HG03439 (cell line): Measurements from ENCODE around the gene KIF3B.
A peak's percentile ranks its signal among the peaks of the same experiment; 100 is the strongest.
"Not testable (repeated sequence)": the region's sequence is repeated elsewhere in the genome, so short reads cannot be mapped to it uniquely, and the experiment has no call there.

Experiments used
- ATAC-seq: cut with Tn5 transposase; IDR thresholded peaks from one replicate; pipeline ENCODE4 v1.9.1; 2021; ENCODE audit warnings: mild to moderate bottlenecking, moderate library complexity; ENCODE audit not compliant: unreplicated experiment

The KIF3B gene

GRCh38 chr20:32355417-32355841 lies 78.0 kb downstream of the KIF3B start:
- peak; percentile 28 for ATAC-seq

- not testable (repeated sequence) for ATAC-seq
These were observed 78.6 kb downstream of the KIF3B start for GRCh38 chr20:32355907-32356621.

- ATAC-seq, result no peak
These were observed 79.3 kb downstream of the KIF3B start for GRCh38 chr20:32356622-32357374.

GRCh38 chr20:32357375-32357868 lies 80.0 kb downstream of the KIF3B start:
- ATAC-seq, result no peak

GRCh38 chr20:32357869-32358631 lies 80.6 kb downstream of the KIF3B start, which contains the start of gene ASXL1:
TSS of gene ASXL1 (plus strand) at chr20:32358331. CDS start at chr20:32358776, 445 bp downstream.
- ATAC-seq, result peak; percentile 60

- ATAC-seq, result no peak
These were observed 81.1 kb downstream of the KIF3B start for GRCh38 chr20:32358632-32358882.

- no peak for ATAC-seq
These were observed 81.6 kb downstream of the KIF3B start for GRCh38 chr20:32358883-32359632.

GRCh38 chr20:32359633-32360332 lies 82.3 kb downstream of the KIF3B start:
- no peak for ATAC-seq

GRCh38 chr20:32360333-32360634 lies 82.8 kb downstream of the KIF3B start:
- no peak for ATAC-seq

GRCh38 chr20:32362901-32363364 lies 85.5 kb downstream of the KIF3B start:
- ATAC-seq, result no peak

- no peak for ATAC-seq
These were observed 86.0 kb downstream of the KIF3B start for GRCh38 chr20:32363492-32363891.

GRCh38 chr20:32364554-32365208 lies 87.2 kb downstream of the KIF3B start:
- ATAC-seq, result no peak

GRCh38 chr20:32365564-32365963 lies 88.1 kb downstream of the KIF3B start:
- no peak for ATAC-seq

- no peak for ATAC-seq
These were observed 88.9 kb downstream of the KIF3B start for GRCh38 chr20:32366380-32366779.

GRCh38 chr20:32368323-32368722 lies 90.9 kb downstream of the KIF3B start:
- ATAC-seq, result no peak

- ATAC-seq, result no peak
These were observed 91.5 kb downstream of the KIF3B start for GRCh38 chr20:32368925-32369324.

- ATAC-seq, result no peak
These were observed 93.4 kb downstream of the KIF3B start for GRCh38 chr20:32370897-32371296.

GRCh38 chr20:32378461-32378860 lies 101.0 kb downstream of the KIF3B start:
- no peak for ATAC-seq

- ATAC-seq, result not testable (repeated sequence)
These were observed 102.6 kb downstream of the KIF3B start for GRCh38 chr20:32380037-32380436.

GRCh38 chr20:32380745-32381144 lies 103.3 kb downstream of the KIF3B start:
- no peak for ATAC-seq
